ENCODE data around the gene EXOC6B.

DNA sequence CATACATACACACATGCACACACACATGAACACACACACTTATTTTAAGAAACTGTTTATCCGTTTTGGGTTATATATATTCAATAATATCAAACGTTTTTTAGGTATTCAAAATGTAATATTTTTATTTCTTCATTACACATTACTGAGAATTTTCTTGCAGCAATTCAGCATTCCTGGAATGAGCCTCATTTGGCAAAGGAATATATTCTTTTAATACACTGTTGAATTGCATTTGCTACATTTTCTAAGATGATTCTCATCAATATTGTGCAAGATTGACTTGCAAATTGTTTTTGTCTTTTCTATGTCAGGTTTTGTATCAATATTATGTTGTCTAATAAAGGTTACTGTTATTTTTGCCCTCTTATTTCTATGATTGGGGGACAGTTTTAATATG, 402.1 kb downstream of the EXOC6B start:
- TF ChIP-seq, protein P1, sequence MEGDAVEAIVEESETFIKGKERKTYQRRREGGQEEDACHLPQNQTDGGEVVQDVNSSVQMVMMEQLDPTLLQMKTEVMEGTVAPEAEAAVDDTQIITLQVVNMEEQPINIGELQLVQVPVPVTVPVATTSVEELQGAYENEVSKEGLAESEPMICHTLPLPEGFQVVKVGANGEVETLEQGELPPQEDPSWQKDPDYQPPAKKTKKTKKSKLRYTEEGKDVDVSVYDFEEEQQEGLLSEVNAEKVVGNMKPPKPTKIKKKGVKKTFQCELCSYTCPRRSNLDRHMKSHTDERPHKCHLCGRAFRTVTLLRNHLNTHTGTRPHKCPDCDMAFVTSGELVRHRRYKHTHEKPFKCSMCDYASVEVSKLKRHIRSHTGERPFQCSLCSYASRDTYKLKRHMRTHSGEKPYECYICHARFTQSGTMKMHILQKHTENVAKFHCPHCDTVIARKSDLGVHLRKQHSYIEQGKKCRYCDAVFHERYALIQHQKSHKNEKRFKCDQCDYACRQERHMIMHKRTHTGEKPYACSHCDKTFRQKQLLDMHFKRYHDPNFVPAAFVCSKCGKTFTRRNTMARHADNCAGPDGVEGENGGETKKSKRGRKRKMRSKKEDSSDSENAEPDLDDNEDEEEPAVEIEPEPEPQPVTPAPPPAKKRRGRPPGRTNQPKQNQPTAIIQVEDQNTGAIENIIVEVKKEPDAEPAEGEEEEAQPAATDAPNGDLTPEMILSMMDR (IDR thresholded peaks at IDR 0.05): no peak
- no peak for TF ChIP-seq POLR2A (IDR thresholded peaks at IDR 0.05)

Measured in body of pancreas (tissue), 4 donors.